ENCODE results near the gene PDE4D.

Gene PDE4D

DNA sequence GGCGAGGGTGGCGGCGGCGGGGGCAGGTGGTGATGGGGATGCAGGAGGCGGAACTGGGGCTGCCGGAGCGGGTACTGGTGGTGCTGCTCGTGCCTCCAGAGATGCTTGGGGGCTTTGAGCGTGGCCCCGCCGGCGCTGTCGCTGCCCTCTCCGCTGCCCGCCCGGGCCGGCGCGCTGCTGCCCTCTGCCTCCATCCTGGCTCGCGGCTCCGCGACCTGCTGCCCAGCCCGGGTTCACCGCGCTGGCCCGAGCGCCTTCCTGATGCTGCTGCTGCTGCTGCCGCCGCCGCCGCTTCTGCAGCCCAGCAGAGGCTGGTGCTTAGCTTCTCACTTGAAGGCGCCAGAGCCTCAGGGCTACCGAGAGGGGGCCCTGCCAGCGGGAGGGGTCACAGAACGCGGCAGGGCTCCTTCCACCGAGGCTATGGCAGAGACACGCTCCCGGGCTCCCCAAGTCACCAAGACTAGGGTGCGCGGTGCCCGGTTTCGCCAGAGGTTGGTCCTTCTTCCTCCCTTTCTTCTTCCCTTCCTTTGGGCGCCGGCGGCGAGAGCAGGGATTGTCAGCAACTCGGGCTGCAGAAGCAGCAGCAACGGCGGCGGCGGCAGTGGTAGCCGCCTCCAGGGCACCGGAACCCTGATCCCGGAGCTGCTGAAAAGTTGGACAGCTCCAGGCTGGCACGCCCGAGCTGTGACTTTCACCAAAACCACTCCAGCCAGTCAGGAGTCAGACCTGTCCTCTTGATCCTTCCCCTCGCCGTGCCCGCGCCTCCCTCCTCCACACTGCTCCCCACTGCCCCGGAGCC is at the start of gene PDE4D:
Gene PDE4D (minus strand): TSS at position 298 of the 799 bp plus-strand sequence.
- FAIRE-seq = no peak

GRCh38 chr5:59937633-59938032 is 44.1 kb upstream of the PDE4D start:
- FAIRE-seq = no peak

- no peak for FAIRE-seq
Observed at GRCh38 chr5:59923465-59923864, 29.9 kb upstream of the PDE4D start.

GRCh38 chr5:59922220-59922619 is 28.7 kb upstream of the PDE4D start:
- no peak for FAIRE-seq

- no peak for FAIRE-seq
Observed at GRCh38 chr5:59921816-59922215, 28.3 kb upstream of the PDE4D start.

DNA sequence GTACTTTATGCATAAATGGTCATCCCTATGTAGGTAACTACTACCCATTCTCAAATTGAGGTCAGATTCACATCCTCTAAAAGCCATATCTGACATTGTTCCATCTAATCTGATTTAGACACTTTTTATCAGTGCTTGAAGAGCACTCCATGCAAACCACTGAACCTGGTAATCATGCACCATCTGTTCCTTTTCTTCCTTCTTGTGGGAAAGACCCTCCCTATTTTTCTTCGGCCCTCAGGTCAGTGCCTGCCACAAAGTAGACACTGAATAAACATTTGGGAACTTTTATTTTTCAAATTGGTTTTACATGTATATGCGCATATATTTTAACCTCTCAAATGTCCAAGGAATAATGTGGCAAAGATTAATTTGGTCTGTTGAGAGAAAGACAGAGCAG is 26.0 kb upstream of the PDE4D start:
- FAIRE-seq = no peak

- no peak for FAIRE-seq
Observed at GRCh38 chr5:59917121-59917520, 23.6 kb upstream of the PDE4D start.

- no peak for FAIRE-seq
Observed at GRCh38 chr5:59905188-59905587, 11.7 kb upstream of the PDE4D start.

- no peak for FAIRE-seq
Observed at GRCh38 chr5:59897075-59897474, 3.5 kb upstream of the PDE4D start.

DNA sequence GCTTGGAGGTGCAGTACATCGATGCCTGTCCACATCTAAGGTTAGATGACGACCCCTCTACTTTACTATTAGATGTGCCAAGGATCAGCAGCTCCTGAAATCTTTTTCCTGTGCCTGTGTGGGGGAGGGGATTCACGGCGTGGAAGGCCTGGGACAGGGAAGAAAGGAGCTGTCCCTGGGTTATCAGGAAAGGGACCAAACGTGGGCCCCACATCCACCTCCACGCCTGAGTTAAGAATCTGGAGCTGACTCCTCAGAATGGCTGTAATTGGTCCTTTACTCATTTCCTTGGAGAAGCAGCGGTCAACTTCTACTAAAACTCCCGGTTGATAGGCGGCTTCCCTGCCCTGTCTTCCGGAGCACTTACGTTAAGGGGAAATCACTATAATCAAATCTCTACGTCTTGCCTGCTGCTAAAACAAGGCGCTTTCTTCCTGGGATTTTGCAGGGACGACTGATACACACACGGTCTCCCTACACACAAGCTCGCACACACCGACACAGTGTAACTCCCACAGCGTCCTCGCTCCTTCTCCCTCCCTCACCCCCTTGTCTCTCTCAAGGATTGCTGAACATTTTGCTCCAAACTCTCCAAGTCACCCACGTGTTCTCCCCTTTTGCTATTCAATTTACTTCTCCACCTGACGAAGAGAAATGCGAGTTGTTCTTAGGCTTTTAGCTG is 1.4 kb downstream of the PDE4D start:
- no peak for FAIRE-seq

- no peak for FAIRE-seq
Observed at GRCh38 chr5:59887274-59887673, 6.3 kb downstream of the PDE4D start.

- no peak for FAIRE-seq
Observed at GRCh38 chr5:59874675-59875074, 18.9 kb downstream of the PDE4D start.

DNA sequence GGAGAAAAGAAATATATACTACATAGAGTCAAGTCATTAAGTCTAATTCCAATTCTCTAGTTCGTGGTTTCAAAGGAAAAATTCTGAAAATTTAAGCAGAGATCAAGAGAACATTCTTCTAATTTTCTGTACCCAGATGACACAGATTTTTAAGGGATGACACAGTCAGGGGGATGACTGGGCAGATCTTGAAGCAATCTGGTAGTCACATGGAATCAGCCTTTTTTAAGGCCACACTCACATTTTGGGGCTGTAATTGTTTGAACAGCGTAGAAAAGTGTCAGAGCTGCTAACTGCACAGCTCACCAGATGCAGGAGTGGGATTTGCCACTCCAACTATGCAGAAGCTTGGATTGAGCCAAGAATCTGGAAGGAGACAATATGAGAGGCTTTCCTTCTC is 20.4 kb downstream of the PDE4D start:
- FAIRE-seq = no peak

DNA sequence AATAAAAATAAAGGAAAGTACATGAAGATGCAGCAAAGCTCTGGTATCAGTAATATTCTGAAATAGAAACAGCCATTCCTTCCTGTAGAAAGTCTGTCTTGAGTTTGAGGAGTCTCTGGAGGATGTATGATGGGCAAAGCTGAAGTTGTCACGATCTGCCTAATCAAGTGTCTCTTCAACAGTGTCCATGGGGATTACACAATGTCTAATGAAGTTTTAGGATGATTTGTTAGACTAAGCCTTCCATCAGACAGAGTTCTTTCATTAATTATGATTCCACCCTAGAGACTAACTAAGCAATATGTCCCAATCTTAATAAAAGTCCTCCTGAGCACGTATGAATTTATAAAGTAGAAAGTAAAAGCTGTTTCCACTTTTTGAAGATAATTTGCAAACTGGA is 26.9 kb downstream of the PDE4D start:
- FAIRE-seq = no peak

GRCh38 chr5:59864718-59865117 is 28.8 kb downstream of the PDE4D start:
- no peak for FAIRE-seq

GRCh38 chr5:59863777-59864176 is 29.7 kb downstream of the PDE4D start:
- no peak for FAIRE-seq

- FAIRE-seq = no peak
Observed at GRCh38 chr5:59856358-59856757, 37.2 kb downstream of the PDE4D start.

DNA sequence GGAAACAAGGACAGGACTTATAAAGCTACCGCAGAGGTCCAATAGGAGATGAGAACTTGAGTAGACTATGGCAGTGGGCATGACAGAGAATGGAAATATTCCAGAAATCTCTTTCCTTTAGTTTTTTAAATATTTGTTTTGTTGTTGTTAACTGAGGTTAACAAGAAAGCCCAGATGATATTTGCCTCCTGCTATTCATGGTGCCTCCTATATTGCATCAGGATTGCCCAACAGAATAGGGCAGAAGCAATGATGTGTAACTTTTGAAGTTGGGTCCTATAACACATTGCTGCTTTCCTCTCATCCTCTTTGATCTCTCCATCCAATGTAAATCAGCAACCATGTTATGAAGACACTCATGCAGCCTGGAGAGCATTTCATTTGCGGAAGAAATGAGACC is 42.8 kb downstream of the PDE4D start:
- FAIRE-seq = no peak

DNA sequence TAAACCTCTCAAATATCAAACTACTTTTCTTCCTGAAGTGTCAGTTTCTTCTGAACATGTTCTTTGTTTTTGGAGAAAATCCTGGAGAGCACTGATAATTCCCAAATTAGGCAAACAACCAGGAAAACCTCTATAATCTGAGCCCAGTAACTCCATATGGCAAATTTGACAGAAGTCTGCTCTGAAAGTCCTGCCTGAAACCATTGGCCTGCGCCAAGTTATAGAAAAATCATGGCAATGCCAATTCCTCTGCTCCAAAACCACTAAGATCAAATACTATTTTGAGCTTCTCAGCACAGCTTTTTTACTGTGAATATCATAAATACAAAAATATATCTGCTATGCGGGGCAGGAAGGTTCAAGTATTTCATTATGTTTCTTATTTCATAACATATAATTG is 45.9 kb downstream of the PDE4D start:
- FAIRE-seq = no peak

DNA sequence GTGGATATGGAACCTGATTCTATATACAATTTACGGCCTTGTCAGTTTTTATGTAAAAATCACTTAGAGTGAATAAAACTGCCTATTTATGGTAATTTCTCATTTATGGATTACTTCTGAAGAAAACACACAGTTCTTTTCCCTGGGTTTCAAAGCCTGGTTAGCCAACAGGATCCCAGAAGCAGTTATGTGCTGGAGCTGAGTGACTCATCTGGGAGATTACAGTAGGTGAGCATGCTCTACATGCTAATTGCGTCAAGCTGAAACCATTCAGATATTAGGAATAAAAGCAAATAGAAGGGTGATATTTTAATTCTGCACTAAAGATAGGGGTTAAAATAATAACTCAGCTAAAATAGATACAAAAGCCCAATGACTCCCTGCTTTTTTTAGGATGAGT is 47.8 kb downstream of the PDE4D start:
- no peak for FAIRE-seq

- no peak for FAIRE-seq
Observed at GRCh38 chr5:59843511-59844213, 49.9 kb downstream of the PDE4D start.

GRCh38 chr5:59842999-59843398 is 50.5 kb downstream of the PDE4D start:
- FAIRE-seq = no peak

DNA sequence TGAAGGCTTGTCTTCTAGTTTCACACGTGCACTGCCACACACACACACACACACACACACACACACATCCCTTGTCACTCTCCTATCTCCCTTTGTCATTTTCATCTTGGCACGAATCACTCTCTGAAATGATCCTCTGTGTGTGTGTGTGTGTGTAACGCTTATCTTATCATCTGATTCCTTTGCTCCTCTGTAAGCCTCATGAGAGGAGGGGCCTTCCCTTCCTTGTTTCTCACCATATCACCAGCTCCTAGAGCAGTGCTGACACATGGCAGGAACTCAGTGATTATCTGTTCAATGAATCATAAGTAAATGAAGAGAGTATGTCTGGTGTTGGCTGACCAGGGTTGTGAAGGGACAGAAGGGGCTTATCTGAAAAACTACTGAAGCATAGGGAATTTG is 53.3 kb downstream of the PDE4D start:
- no peak for FAIRE-seq

- FAIRE-seq = no peak
Observed at GRCh38 chr5:59838989-59839388, 54.5 kb downstream of the PDE4D start.

Measured in A204.1 (cell line).